Mesothelial cell of epicardium (in vitro differentiated cells): Measurements from ENCODE around the gene TMEM164. TPM values are rescaled to one million over a fixed set of nuclear protein-coding genes. Genes with fewer than 3 reads are reported as not detected.

Experiments used
- DNase-seq, 2 experiments: peaks; one replicate each; pipeline ENCODE4 v3.0.0; 2021; ENCODE audit warnings: low spot score in 2 of 2; ENCODE audit not compliant: unreplicated experiment in 2 of 2
- H3K27ac Mint-ChIP-seq: 2 replicates; pipeline ENCODE4 v1.8.0; 2021; ENCODE audit warnings: mixed read lengths
- H3K27me3 Mint-ChIP-seq: 2 replicates; pipeline ENCODE4 v1.8.0; 2021; ENCODE audit warnings: low read depth, mixed read lengths
- H3K36me3 Mint-ChIP-seq: 2 replicates; pipeline ENCODE4 v1.8.0; 2021; ENCODE audit warnings: mixed read lengths
- H3K4me1 Mint-ChIP-seq: 2 replicates; pipeline ENCODE4 v1.8.0; 2021; ENCODE audit warnings: mixed read lengths
- H3K4me3 Mint-ChIP-seq: 2 replicates; pipeline ENCODE4 v1.8.0; 2021; ENCODE audit warnings: mild to moderate bottlenecking, moderate library complexity, mixed read lengths
- H3K9me3 Mint-ChIP-seq: 2 replicates; pipeline ENCODE4 v1.8.0; 2021; ENCODE audit warnings: mixed read lengths
- total RNA-seq: library from RNA; stranded (reverse); gene quantifications from 3 replicates; pipeline ENCODE4 v1.2.1, GENCODE V29; 2021
- TF ChIP-seq, protein P1 (sequence below): fragments of 200-600 bp; sonication (generic); IDR thresholded peaks from one replicate; pipeline ENCODE4 v1.5.0; 2021; ENCODE audit warnings: antibody characterized with exemption; ENCODE audit not compliant: unreplicated experiment

The TMEM164 gene
- total RNA-seq, 1 donor from 2014 or later, result 42.5 TPM

DNA sequence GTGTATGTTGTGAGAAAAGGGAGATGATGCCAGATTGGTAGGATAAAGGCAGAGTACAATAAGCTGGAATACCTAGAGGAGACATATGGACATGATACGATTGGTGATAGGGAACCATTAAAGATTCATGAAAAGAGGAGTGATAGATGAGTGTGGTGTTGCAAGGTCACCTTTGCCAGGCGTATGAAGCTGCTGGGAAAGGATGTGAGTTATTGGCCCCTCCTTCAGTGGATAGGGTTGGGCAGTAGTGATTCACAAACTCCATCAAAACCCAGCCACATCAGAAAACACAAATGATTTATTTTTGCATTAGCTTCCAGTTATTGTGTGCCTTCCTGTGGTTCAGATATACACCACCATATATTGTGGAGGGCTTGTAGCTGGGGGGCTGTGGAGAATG, 34.3 kb downstream of the TMEM164 start:
- Mint-ChIP-seq H3K9me3 (no peaks in the 10 kb centered on the region), H3K36me3 (peaks cover 4% of the 10 kb centered on the region), H3K27me3 (no peaks in the 10 kb centered on the region), H3K4me3 (no peak overlapping the region), H3K27ac (no peak overlapping the region), H3K4me1 (peaks cover 15% of the 10 kb centered on the region)
- TF ChIP-seq, protein P1, sequence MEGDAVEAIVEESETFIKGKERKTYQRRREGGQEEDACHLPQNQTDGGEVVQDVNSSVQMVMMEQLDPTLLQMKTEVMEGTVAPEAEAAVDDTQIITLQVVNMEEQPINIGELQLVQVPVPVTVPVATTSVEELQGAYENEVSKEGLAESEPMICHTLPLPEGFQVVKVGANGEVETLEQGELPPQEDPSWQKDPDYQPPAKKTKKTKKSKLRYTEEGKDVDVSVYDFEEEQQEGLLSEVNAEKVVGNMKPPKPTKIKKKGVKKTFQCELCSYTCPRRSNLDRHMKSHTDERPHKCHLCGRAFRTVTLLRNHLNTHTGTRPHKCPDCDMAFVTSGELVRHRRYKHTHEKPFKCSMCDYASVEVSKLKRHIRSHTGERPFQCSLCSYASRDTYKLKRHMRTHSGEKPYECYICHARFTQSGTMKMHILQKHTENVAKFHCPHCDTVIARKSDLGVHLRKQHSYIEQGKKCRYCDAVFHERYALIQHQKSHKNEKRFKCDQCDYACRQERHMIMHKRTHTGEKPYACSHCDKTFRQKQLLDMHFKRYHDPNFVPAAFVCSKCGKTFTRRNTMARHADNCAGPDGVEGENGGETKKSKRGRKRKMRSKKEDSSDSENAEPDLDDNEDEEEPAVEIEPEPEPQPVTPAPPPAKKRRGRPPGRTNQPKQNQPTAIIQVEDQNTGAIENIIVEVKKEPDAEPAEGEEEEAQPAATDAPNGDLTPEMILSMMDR, result no peak
- no peak for DNase-seq

GRCh38 chrX:110038900-110039299, 36.0 kb downstream of the TMEM164 start:
- peaks cover 7% of the 10 kb centered on the region for H3K4me1 Mint-ChIP-seq
- no peak overlapping the region for H3K4me3 Mint-ChIP-seq
- no peaks in the 10 kb centered on the region for H3K9me3 Mint-ChIP-seq
- no peak overlapping the region for H3K27ac Mint-ChIP-seq
- no peaks in the 10 kb centered on the region for H3K27me3 Mint-ChIP-seq
- TF ChIP-seq, protein P1, result no peak
- H3K36me3 Mint-ChIP-seq, result peaks cover 4% of the 10 kb centered on the region
- no peak for DNase-seq

DNA sequence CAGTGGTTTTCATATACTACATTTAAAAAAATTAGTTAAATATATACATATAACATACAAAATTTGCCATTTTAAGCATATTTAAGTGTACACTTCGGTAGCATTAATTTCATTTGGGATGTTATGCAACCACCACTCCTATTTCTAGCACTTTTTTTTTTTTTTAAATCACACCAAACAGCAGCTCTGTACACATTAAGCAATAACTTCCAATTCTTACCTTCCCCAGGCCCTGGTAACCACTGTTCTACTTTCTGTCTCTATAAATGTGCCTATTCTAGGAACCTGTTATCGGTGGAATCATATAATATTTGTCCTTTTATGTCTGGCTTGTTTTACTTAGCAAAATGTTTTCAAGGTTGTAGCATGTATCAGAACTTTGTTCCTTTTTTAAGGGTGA, 39.1 kb downstream of the TMEM164 start:
- H3K36me3 Mint-ChIP-seq, result peaks cover 4% of the 10 kb centered on the region
- no peaks in the 10 kb centered on the region for H3K9me3 Mint-ChIP-seq
- no peaks in the 10 kb centered on the region for H3K27me3 Mint-ChIP-seq
- H3K4me3 Mint-ChIP-seq, result no peak overlapping the region
- H3K4me1 Mint-ChIP-seq, result peaks cover 9% of the 10 kb centered on the region
- no peak overlapping the region for H3K27ac Mint-ChIP-seq
- no peak for DNase-seq
- TF ChIP-seq, protein P1, result no peak

GRCh38 chrX:110042496-110042895, 39.6 kb downstream of the TMEM164 start:
- no peak for DNase-seq
- H3K4me3 Mint-ChIP-seq, result no peak overlapping the region
- H3K27ac Mint-ChIP-seq, result no peak overlapping the region
- peaks cover 9% of the 10 kb centered on the region for H3K4me1 Mint-ChIP-seq
- TF ChIP-seq, protein P1, result no peak
- no peaks in the 10 kb centered on the region for H3K27me3 Mint-ChIP-seq
- peaks cover 4% of the 10 kb centered on the region for H3K36me3 Mint-ChIP-seq
- H3K9me3 Mint-ChIP-seq, result no peaks in the 10 kb centered on the region

DNA sequence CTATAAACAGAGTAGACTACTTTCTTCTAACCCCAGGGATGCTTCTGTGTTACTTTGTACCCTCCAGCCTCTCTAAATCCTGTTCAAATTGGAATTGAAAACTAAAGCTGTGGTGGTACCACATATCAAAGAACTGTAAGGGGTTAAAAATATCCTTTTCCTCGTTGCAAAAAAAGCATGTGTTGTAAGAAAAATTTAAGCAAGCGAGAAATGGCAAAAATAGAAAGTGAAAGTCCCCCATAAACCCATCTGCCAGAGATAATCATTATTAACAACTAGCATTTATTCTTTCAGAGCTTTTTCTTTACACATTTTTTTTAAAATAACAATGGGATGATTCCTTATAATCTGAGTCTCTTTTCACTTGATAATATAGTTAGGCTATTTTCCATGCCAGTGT, 40.6 kb downstream of the TMEM164 start:
- no peak overlapping the region for H3K4me3 Mint-ChIP-seq
- peaks cover 9% of the 10 kb centered on the region for H3K4me1 Mint-ChIP-seq
- no peak for DNase-seq
- H3K9me3 Mint-ChIP-seq, result no peaks in the 10 kb centered on the region
- H3K27me3 Mint-ChIP-seq, result no peaks in the 10 kb centered on the region
- H3K36me3 Mint-ChIP-seq, result peaks cover under 1% of the 10 kb centered on the region
- TF ChIP-seq, protein P1, result no peak
- H3K27ac Mint-ChIP-seq, result no peak overlapping the region
